ENCODE measurements around the gene MBNL1. TPM values are rescaled to one million over a fixed set of nuclear protein-coding genes. Genes with fewer than 3 reads are reported as not detected.
"Not testable (repeated sequence)": the region's sequence is repeated elsewhere in the genome, so short reads cannot be mapped to it uniquely, and the experiment has no call there.

MBNL1 gene
- total RNA-seq, 1 donor from 2014 or later: 14.7 TPM

GRCh38 chr3:152362086-152362485, 93.4 kb downstream of the MBNL1 start:
- H3K27me3 Mint-ChIP-seq (ENCODE audit: insufficient read depth, low read depth): no peaks in the 10 kb centered on the region
- H3K79me2 ChIP-seq (ENCODE audit: low read depth): no peaks in the 10 kb centered on the region

GRCh38 chr3:152364237-152364636, 95.5 kb downstream of the MBNL1 start:
- no peak overlapping the region for H3K4me3 Mint-ChIP-seq
- H3F3A ChIP-seq (ENCODE audit: low read depth): no peaks in the 10 kb centered on the region
- no peak for DNase-seq (ENCODE audit: low spot score)
- TF ChIP-seq EZH2phosphoT487 (IDR thresholded peaks at IDR 0.05) (no peak), EZH2 (IDR thresholded peaks at IDR 0.05) (no peak)
- H3K27me3 Mint-ChIP-seq (ENCODE audit: insufficient read depth, low read depth): no peaks in the 10 kb centered on the region
- H3K27me3 ChIP-seq: no peaks in the 10 kb centered on the region
- H3K4me1 ChIP-seq: peaks cover 20% of the 10 kb centered on the region
- H4K20me1 ChIP-seq (ENCODE audit: low read depth): no peaks in the 10 kb centered on the region
- H3K36me3 Mint-ChIP-seq: peaks cover 22% of the 10 kb centered on the region
- no peak overlapping the region for H3K4me3 ChIP-seq
- no peak overlapping the region for H3K4me2 ChIP-seq
- no peak overlapping the region for H3K9ac ChIP-seq
- H3K79me2 ChIP-seq (ENCODE audit: low read depth): no peaks in the 10 kb centered on the region
- peaks cover 24% of the 10 kb centered on the region for H3K9me3 Mint-ChIP-seq
- no peak overlapping the region for H2AFZ ChIP-seq (replicated peaks)
- H3K36me3 ChIP-seq: no peaks in the 10 kb centered on the region
- no peak overlapping the region for H3K27ac Mint-ChIP-seq
- H3K27ac ChIP-seq: no peak overlapping the region
- no peaks in the 10 kb centered on the region for H3K9me3 ChIP-seq (ENCODE audit: low read depth)
- peaks cover 7% of the 10 kb centered on the region for H3K4me1 Mint-ChIP-seq

More at GRCh38 chr3:152362086-152362485, 93.4 kb downstream of the MBNL1 start:
- TF ChIP-seq EZH2 (IDR thresholded peaks at IDR 0.05) (no peak), CTCF (IDR thresholded peaks at IDR 0.05) (no peak), EZH2phosphoT487 (IDR thresholded peaks at IDR 0.05) (no peak)
- no peak overlapping the region for H3K27ac ChIP-seq
- no peak overlapping the region for H3K4me3 Mint-ChIP-seq
- H2AFZ ChIP-seq (replicated peaks): no peak overlapping the region
- no peak overlapping the region for H3K27ac Mint-ChIP-seq
- no peaks in the 10 kb centered on the region for H3K36me3 ChIP-seq
- no peaks in the 10 kb centered on the region for H3K9me3 ChIP-seq (ENCODE audit: low read depth)
- H3K9me3 Mint-ChIP-seq: peaks cover 5% of the 10 kb centered on the region
- H3K4me3 ChIP-seq: no peak overlapping the region
- H3F3A ChIP-seq (ENCODE audit: low read depth): no peaks in the 10 kb centered on the region
- H4K20me1 ChIP-seq (ENCODE audit: low read depth): no peaks in the 10 kb centered on the region
- peaks cover 7% of the 10 kb centered on the region for H3K4me1 Mint-ChIP-seq
- H3K4me2 ChIP-seq: no peak overlapping the region
- peaks cover 4% of the 10 kb centered on the region for H3K36me3 Mint-ChIP-seq
- no peaks in the 10 kb centered on the region for H3K27me3 ChIP-seq
- H3K9ac ChIP-seq: no peak overlapping the region
- peaks cover 20% of the 10 kb centered on the region for H3K4me1 ChIP-seq
- peak; percentile 40 for DNase-seq (ENCODE audit: low spot score)

- no peak overlapping the region for H2AFZ ChIP-seq (replicated peaks)
- TF ChIP-seq EZH2 (IDR thresholded peaks at IDR 0.05): no peak
- TF ChIP-seq CTCF (IDR thresholded peaks at IDR 0.05): no peak
- TF ChIP-seq EZH2phosphoT487 (IDR thresholded peaks at IDR 0.05): no peak
- no peaks in the 10 kb centered on the region for H3K9me3 ChIP-seq (ENCODE audit: low read depth)
- H3K36me3 ChIP-seq: no peaks in the 10 kb centered on the region
- no peaks in the 10 kb centered on the region for H3K79me2 ChIP-seq (ENCODE audit: low read depth)
- peaks cover 30% of the 10 kb centered on the region for H3K36me3 Mint-ChIP-seq
- H3K4me1 Mint-ChIP-seq: peaks cover 7% of the 10 kb centered on the region
- no peaks in the 10 kb centered on the region for H3K27me3 Mint-ChIP-seq (ENCODE audit: insufficient read depth, low read depth)
- H3K9ac ChIP-seq: no peak overlapping the region
- H3K9me3 Mint-ChIP-seq: peaks cover 33% of the 10 kb centered on the region
- DNase-seq (ENCODE audit: low spot score): no peak
- no peak overlapping the region for H3K4me3 ChIP-seq
- peaks cover 15% of the 10 kb centered on the region for H3K4me1 ChIP-seq
- no peak overlapping the region for H3K27ac Mint-ChIP-seq
- H3K27me3 ChIP-seq: no peaks in the 10 kb centered on the region
- H3K4me3 Mint-ChIP-seq: no peak overlapping the region
- no peak overlapping the region for H3K27ac ChIP-seq
- no peaks in the 10 kb centered on the region for H4K20me1 ChIP-seq (ENCODE audit: low read depth)
- H3F3A ChIP-seq (ENCODE audit: low read depth): no peaks in the 10 kb centered on the region
- H3K4me2 ChIP-seq: no peak overlapping the region
Measured at GRCh38 chr3:152365126-152365525, 96.4 kb downstream of the MBNL1 start.

GRCh38 chr3:152365766-152366593, 97.3 kb downstream of the MBNL1 start:
- Mint-ChIP-seq H3K36me3 (peaks cover 39% of the 10 kb centered on the region), H3K4me1 (peaks cover 7% of the 10 kb centered on the region), H3K4me3 (no peak overlapping the region), H3K27ac (no peak overlapping the region), H3K27me3 (ENCODE audit: insufficient read depth, low read depth) (no peaks in the 10 kb centered on the region), H3K9me3 (peaks cover 42% of the 10 kb centered on the region)
- Histone ChIP-seq H3F3A (ENCODE audit: low read depth) (no peaks in the 10 kb centered on the region), H3K36me3 (no peaks in the 10 kb centered on the region), H3K4me3 (no peak overlapping the region), H3K27me3 (no peaks in the 10 kb centered on the region), H3K9ac (no peak overlapping the region), H3K79me2 (ENCODE audit: low read depth) (no peaks in the 10 kb centered on the region), H3K9me3 (ENCODE audit: low read depth) (no peaks in the 10 kb centered on the region), H3K27ac (no peak overlapping the region), H4K20me1 (ENCODE audit: low read depth) (no peaks in the 10 kb centered on the region), H2AFZ (replicated peaks) (no peak overlapping the region), H3K4me1 (peaks cover 15% of the 10 kb centered on the region), H3K4me2 (no peak overlapping the region)
- DNase-seq (ENCODE audit: low spot score): no peak
- TF ChIP-seq EZH2 (IDR thresholded peaks at IDR 0.05): no peak
- TF ChIP-seq EZH2phosphoT487 (IDR thresholded peaks at IDR 0.05): no peak
- TF ChIP-seq CTCF (IDR thresholded peaks at IDR 0.05): no peak

- H3K36me3 ChIP-seq; H3K27me3 Mint-ChIP-seq (ENCODE audit: insufficient read depth, low read depth); H2AFZ ChIP-seq (replicated peaks); H3K4me2 ChIP-seq; H3F3A ChIP-seq (ENCODE audit: low read depth); DNase-seq (ENCODE audit: low spot score); H3K4me3 Mint-ChIP-seq; H3K27me3 ChIP-seq; H3K79me2 ChIP-seq (ENCODE audit: low read depth); H3K4me3 ChIP-seq; H3K9ac ChIP-seq; H3K9me3 ChIP-seq (ENCODE audit: low read depth); H4K20me1 ChIP-seq (ENCODE audit: low read depth); H3K4me1 Mint-ChIP-seq; H3K27ac Mint-ChIP-seq; H3K27ac ChIP-seq; H3K4me1 ChIP-seq: not testable (repeated sequence)
- Mint-ChIP-seq H3K9me3 (peaks cover 53% of the 10 kb centered on the region), H3K36me3 (peaks cover 47% of the 10 kb centered on the region)
Measured at GRCh38 chr3:152367192-152367591, 98.5 kb downstream of the MBNL1 start.

Data from neural progenitor cell (in vitro differentiated cells).